GM21786 (cell line): ENCODE measurements around the gene PEF1.
A peak's percentile ranks its signal among the peaks of the same experiment; 100 is the strongest.
"Not testable (repeated sequence)": the region's sequence is repeated elsewhere in the genome, so short reads cannot be mapped to it uniquely, and the experiment has no call there.

ENCODE experiments used
- ATAC-seq: cut with Tn5 transposase; IDR thresholded peaks from one replicate; pipeline ENCODE4 v1.9.1; 2021; ENCODE audit not compliant: unreplicated experiment

PEF1 gene

DNA sequence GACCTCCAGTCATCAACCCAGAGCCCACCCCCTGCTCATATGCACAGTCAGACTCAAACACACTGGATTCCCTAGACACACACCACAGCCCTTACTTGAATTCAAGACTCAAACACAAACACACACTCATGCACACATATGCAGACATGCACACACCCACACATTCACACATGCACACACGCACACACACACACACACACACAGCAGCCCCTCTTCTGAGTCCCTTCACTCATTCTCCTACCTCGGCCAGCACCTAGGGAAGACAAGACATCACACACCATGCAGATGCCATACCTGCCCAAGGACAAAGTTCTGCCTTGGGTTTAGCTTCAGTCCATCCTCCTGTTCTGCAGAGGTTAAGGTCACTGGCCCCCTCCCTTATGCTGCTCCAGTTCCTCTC is 28.7 kb downstream of the PEF1 start:
- ATAC-seq = no peak

- ATAC-seq = no peak
Observed at GRCh38 chr1:31615414-31615813, 29.3 kb downstream of the PEF1 start.

DNA sequence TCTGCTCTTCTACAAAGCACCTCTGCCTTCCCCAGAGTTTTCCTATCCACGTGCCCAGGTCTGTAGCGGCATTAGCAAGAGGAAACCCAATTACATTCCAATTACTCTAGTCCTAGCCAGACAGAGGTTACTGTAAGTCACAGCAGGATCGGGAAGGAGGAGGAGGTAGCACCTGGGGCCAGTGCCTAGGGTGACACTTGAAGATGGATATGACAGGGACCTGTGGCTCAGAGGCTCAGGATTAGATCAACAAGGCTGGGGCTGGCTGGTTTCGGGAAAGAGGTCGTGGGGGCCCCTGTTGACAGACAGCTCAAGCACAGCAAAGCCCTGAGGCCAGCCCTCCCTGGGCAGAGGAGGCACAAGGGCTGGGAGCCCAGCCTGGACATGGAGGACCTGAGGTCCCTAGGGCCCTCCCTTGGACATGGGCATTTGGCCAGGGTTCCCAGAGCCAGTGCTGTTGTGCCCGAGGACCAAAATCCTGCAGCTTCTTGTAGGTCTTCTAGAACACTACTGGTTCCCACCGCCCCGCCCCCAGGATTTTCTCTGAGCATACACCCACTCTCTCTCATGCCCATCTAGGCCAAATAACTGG is 30.2 kb downstream of the PEF1 start:
- ATAC-seq = no peak

DNA sequence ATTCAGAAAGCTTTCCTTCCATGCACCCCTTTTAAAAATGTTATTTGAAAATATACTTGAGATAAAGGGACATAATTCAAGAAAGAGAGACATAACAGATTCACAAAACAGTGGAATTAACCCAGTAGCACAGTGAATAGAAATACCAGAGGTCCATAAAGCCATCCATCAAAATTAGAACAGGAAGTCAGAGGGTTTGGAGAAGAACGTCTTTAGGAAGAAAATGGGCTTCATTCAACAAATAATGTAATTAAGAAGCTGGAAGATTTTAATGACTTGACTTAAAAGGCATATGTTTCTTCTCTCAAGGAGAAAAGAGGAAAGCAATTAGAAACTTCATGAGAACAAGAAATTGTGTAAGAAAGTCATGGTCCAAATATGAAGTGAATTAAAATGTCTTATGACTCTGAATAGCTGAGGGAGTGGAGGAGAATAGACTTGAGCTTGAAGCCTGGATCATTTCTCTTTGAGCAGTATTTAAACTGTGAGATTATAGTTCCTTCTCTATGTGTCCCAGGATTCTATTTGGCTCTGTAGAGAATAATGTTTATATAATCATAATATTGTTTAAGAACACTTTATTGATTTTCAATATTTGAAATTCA is 35.1 kb downstream of the PEF1 start:
- no peak for ATAC-seq

GRCh38 chr1:31607360-31607759 is 37.3 kb downstream of the PEF1 start:
- ATAC-seq = no peak

DNA sequence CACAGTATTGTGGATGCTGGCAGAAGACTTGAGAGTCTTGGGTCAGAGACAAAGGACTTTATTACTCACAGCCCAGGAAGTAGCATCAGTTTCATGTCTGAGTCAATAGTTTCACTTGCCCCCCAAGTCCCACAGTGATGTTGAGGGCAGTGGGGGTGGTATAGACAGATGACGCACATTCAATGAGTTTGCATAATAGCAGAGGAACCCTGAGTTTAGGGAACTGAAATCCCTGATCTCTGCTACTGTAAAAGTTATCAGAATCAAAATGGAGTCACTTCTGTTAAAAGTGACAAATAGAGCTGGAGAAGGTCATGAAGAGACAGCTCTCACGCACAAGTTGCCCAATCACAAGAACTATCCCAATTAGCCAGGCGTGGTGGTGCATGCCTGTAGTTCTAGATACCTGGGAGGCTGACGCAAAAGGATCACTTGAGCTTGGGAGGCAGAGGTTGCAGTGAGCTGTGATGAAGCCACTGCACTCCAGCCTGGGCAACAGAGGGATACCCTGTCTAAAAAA is 38.7 kb downstream of the PEF1 start:
- peak; percentile 97 for ATAC-seq

DNA sequence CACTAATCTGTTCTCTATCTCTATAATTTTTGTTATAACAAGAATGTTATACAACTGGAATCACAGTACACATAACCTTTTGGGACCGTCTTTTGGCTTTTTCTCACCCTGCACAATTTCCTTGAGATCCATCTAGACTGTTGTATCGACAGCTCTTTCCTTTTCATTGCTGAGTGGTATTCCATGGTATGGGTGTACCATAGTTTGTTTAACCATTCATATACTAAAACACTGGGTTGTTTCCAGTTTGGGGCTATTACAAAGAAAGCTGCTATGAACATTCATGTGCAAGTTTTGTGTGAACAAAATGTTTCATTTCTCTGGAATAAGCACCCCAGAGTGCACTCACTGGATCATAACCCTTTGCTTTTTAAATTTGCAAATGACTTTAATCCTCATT is 42.6 kb downstream of the PEF1 start:
- ATAC-seq = no peak

GRCh38 chr1:31600641-31601040 is 44.0 kb downstream of the PEF1 start:
- ATAC-seq = no peak

GRCh38 chr1:31598980-31599379 is 45.7 kb downstream of the PEF1 start:
- no peak for ATAC-seq

- no peak for ATAC-seq
Observed at GRCh38 chr1:31596737-31597097, 48.0 kb downstream of the PEF1 start.

- no peak for ATAC-seq
Observed at GRCh38 chr1:31595836-31596736, 48.6 kb downstream of the PEF1 start.

GRCh38 chr1:31593770-31594632 is 50.7 kb downstream of the PEF1 start:
- ATAC-seq = no peak

DNA sequence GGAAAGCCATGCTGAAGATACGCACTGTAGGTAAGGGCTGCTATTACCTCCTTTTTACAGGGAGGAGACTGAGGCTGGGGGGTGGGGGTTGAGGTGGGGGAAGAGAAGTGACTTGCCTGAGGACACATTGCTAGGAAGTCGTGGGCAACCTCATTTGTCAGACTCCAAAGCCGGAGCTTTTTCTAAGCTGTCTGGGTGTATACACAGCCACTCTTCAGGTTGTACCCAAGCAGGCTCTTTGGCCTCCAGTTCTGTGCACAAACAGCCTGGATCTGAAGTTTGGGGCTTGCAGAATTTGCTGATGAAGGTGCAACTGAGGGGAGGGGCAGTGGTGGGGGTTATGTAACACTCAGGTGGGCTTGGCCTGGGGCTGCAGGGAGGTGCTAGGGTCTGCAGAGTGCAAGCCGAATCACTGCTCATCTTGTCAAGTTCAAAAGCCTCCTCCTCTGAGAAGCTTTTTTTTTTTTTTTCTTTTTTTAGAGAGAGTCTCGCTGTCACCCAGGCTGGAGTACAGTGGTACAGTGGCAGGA is 51.5 kb downstream of the PEF1 start:
- no peak for ATAC-seq

- no peak for ATAC-seq
Observed at GRCh38 chr1:31592132-31592531, 52.5 kb downstream of the PEF1 start.

GRCh38 chr1:31591425-31592093 is 53.1 kb downstream of the PEF1 start:
- ATAC-seq = no peak

- ATAC-seq = no peak
Observed at GRCh38 chr1:31588751-31589515, 55.7 kb downstream of the PEF1 start.

- ATAC-seq = no peak
Observed at GRCh38 chr1:31587720-31588423, 56.8 kb downstream of the PEF1 start.

DNA sequence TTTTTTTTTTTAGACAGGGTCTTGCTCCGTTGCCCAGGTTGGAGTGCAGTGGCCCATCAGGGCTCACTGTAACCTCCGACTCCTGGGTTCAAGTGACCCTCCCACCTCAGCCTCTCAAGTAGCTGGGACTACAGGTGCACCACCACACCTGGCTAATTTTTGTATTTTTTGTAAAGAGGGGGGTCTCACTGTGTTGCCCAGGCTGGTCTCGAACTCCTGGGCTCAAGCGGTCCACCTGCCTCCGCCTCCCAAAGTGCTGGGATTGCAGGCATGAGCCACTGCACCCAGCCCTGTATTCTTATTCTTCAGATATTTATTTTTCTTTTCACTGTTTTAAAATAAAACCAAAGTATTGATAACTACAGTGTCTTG is 57.4 kb downstream of the PEF1 start:
- ATAC-seq = not testable (repeated sequence)
